Stimulated activated CD8-positive, alpha-beta memory T cell treated with anti-CD3 and anti-CD28 coated beads, Interleukin-12 subunit alpha, Interleukin-12 subunit beta, amount 100 ng/mL, for 24 hours (primary cell): ENCODE results near the gene PPIP5K1.
"Not testable (repeated sequence)": the region's sequence is repeated elsewhere in the genome, so short reads cannot be mapped to it uniquely, and the experiment has no call there.

Source experiments
- DNase-seq: peaks from one replicate; pipeline ENCODE4 v3.0.0-alpha.2; 2020; ENCODE audit errors: extremely low read depth

Gene PPIP5K1

GRCh38 chr15:43589778-43590466, at the start of gene PPIP5K1:
TSS of gene PPIP5K1 (minus strand) at chr15:43590208. CDS start at chr15:43584504, 5,704 bp downstream.
- DNase-seq = not testable (repeated sequence)

GRCh38 chr15:43638464-43639204, 48.6 kb upstream of the PPIP5K1 start:
- DNase-seq = not testable (repeated sequence)

DNA sequence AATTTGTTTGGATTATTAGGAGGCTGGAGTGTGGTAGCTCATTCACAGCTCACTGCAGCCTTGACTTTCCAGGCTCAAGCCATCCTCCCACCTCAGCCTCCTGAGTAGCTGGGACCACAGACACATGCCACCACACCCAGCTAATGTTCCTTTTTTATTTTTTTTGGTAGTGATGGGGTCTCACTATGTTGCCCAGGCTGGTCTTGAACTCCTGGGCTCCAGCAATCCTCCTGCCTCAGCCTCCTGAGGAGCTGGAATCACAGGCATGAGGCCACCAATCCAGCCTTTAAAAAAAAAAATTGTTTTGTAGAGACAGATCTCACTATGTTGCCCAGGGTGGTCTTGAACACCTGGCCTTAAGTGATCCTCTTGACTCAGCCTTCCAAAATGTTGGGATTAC, 36.9 kb upstream of the PPIP5K1 start:
- DNase-seq = not testable (repeated sequence)

DNA sequence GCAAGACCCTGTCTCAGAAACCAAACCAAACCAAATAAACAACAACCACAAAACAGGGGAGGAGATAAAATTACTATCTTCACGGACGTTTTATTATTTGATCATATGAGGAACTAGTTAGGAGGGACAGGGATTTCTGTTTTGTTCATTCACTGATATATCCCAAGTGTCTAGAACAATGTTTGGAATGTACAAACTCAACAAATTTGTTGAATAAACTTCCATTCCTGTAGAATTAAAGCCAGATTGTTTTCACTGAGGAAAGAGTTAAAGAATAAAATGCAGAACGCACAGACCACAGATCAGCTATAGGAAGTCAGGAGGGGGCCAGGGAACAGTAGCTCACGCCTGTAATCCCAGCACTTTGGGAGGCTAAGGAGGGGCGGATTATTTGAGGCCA, 35.1 kb upstream of the PPIP5K1 start:
- no peak for DNase-seq

- not testable (repeated sequence) for DNase-seq
Measured at GRCh38 chr15:43622068-43622799, 32.2 kb upstream of the PPIP5K1 start.

- not testable (repeated sequence) for DNase-seq
Measured at GRCh38 chr15:43618700-43619099, 28.7 kb upstream of the PPIP5K1 start, which contains the start of gene STRC. TSS of gene STRC (minus strand) at chr15:43618800. CDS start at chr15:43618722, 78 bp downstream.

DNA sequence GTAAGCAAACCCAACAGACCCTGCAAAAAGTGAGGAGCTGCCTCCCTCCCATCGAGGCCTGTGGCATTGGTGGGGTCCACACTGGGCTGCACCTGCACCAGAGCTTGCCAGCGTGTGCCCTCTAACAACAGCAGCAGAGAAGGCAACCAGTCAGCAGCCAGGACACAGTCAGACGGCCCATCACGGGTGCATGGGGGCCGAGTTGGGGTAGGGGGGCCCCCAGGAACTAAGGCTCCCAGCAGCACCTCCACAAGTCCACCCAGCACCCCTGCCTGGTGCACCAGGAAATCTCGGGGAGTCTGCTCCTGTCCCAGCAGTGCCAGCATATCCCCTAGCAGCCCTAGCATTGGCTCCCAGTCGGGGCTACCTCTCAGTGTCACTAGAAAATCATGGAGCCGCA, 27.7 kb upstream of the PPIP5K1 start:
- DNase-seq = not testable (repeated sequence)

DNA sequence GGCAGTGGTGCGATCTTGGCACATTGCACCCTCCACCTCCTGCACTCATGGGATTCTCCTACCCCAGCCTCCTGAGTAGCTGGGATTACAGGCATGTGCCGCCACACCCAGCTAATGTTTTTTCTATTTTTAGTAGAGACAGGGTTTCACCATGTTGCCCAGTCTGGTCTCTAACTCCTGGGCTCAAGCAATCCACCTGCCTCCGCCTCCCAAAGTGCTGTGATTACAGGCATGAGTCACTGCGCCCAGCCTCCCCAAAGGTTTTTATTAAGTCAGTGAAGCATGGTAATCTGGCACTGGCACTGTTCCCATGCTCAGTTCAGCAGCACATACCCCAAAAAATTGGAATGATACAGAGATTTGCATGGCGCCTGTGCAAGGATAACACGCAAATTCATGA, 12.2 kb upstream of the PPIP5K1 start:
- not testable (repeated sequence) for DNase-seq

- not testable (repeated sequence) for DNase-seq
Measured at GRCh38 chr15:43600200-43600599, 10.2 kb upstream of the PPIP5K1 start.

DNA sequence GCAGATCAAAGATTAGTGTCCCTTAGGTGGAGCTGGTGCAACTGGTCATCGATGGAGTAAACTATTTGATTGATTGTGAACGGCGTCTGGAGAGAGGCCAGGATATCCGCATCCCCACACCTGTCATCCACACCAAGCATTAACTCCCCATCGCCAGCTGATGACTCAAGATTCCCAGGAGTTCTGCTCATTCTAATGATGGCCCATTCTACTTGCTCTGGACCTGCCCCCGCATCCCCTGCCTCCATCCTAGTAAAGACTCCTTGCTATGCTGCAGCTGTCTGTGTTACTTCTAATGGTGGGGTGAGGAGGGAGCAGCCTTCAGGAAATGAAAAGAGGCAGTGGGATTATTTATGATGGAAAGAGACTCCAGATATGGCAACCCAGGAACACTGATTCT, 9.1 kb upstream of the PPIP5K1 start:
- DNase-seq = not testable (repeated sequence)

GRCh38 chr15:43593328-43594190, 3.6 kb upstream of the PPIP5K1 start, which contains the start of gene CKMT1B:
TSS of gene CKMT1B (plus strand) at chr15:43594027. CDS start at chr15:43594219, 192 bp downstream.
- not testable (repeated sequence) for DNase-seq

GRCh38 chr15:43592841-43593240, 2.8 kb upstream of the PPIP5K1 start:
- DNase-seq = not testable (repeated sequence)

- not testable (repeated sequence) for DNase-seq
Measured at GRCh38 chr15:43574607-43575006, 15.4 kb downstream of the PPIP5K1 start.

DNA sequence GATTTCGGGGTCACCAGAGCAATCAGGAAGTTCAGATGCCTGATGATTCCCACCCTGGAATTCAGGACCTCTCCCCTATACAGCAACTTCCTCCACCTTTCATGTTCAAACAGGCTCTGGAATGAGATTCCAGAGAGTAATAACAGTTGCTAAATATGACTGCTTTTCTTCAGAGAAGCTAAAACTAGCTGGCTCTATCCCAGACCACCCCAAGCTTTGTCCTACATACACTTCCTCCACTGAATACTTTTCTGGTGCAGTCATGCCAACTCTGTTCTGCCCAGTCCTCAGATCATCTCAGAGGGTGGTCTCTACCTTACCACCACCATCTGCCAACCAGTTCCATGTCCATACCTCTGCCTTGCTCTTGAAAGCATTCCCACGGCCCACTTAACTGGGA, 23.4 kb downstream of the PPIP5K1 start:
- not testable (repeated sequence) for DNase-seq

DNA sequence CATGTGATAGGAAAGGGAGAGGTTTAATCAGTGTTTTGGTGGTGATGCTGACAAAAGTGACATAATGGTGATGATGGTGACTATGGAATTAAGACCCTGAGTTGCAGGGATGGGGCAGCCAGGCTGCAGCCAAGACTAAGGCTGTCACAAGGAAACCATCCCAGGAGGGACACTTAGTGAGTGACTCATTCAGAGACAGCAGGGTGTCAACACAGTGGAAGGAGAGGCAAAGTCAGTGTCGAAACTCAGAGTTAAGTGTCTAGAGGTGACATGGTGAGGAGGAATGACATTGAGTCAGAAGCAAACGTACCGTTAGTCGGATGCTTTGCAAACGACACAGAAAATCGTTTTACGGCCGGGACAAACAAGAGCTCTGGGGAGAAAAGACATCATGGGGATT, 26.2 kb downstream of the PPIP5K1 start:
- DNase-seq = not testable (repeated sequence)

DNA sequence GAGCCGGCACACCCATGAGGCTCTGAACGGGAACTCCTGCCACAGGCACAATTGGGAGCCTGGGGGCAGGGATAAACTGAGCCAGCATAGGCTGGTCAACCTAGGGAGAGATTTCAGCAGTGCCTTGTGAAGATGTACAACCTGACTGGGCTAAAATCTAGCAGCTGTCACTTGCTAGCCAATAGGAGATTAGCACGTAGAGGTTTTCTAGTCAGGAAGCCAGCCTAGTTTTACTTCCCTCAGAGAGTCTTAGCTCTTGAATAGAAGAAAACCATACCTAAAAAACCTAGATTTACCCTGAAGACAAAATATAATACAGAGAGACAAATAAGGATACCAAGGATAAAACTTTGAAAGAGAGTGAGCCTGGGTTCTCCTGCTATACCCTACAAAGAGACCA, 27.3 kb downstream of the PPIP5K1 start:
- DNase-seq = not testable (repeated sequence)

DNA sequence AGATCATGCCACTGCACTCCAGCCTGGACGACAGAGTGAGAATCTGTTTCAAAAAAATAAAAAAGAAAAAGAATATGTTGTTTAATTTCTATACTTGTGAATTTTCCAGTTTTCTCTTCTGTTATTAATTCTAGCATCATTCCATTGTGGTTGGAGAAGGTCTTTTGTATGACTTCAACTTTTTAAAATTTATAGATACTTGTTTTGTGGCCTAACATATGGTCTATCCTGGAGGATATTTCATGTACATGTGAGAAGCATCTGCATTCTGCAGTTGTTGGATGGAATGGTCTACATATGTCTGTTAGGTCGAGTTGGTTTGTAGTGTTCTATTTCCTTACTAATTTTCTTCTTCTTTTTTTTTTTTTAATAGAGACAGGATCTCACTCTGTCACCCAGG, 37.0 kb downstream of the PPIP5K1 start:
- DNase-seq = no peak

DNA sequence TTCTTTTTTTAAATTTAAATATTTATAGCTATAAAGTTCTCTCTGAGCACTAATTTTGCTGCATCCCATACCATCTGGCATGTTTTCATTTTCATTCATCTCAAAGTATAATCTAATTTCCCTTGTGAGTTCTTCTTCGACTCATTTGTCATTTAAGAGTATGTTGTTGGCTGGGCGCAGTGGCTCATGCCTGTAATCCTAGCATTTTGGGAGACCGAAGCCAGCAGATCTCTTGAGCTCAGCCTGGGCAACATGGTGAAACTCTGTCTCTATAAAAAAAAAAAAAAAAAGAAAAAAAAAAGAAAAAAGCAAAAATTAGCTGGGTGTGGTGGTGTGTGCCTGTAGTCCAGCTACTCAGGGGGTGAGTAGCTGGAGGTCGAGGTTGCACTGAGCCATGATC, 37.8 kb downstream of the PPIP5K1 start:
- DNase-seq = no peak

GRCh38 chr15:43550527-43551363, 39.3 kb downstream of the PPIP5K1 start:
- DNase-seq = no peak

DNA sequence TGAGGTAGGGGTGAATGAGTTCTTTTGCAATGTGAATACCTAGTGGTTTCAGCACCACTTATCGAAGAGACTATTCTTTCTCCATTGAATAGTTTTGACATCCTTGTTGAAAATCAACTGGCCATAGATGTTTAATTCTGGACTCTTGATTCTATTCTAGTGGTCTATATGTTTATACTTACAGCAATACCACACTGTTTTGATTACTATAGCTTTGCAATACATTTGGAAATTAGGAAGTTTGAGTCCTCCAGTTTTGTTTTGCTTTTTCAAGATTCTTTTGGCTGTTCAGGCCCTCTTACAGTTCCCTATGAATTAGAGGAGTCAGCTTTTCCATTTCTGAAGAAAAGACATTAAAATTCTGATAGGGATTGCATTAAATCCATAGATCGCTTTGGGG, 42.5 kb downstream of the PPIP5K1 start:
- no peak for DNase-seq
